Measurements from ENCODE around the gene ANKRD63. TPM values are rescaled to one million over a fixed set of nuclear protein-coding genes. Genes with fewer than 3 reads are reported as not detected.

ANKRD63 gene
- total and polyA plus RNA-seq, 2 of the 8 experiments (the other 6 are each of a cell fraction or from before 2014, with no cell fraction given) = 0.18 to 0.26 TPM

DNA sequence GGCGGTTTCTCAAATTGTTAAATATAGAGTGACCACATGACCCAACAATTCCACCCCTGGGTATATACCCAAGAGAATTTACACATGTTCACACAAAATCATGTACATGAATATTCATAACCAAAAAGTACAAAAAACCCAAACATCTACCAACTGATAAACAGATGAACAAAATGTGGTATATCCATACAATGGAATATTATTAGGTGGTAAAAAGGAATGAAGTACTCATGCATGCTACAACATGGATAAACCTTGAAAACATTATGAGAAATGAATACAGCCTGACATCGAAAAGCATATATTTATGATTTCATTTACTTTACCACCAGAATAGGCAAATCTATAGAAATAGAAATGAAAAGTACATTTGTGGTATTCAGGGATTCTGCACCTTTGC is 17.5 kb upstream of the ANKRD63 start:
- Histone ChIP-seq H4K5ac (ENCODE audit: insufficient read length, low read depth, low read length) (no peak overlapping the region), H3K23ac (ENCODE audit: insufficient read length) (no peak overlapping the region), H4K8ac (ENCODE audit: extremely low read depth, insufficient read depth, low read length) (no peak overlapping the region), H2BK5ac (ENCODE audit: low read depth, low read length) (no peak overlapping the region), H3K4me2 (ENCODE audit: insufficient read depth in 1 of 2, low read depth in 2 of 2, low read length in 2 of 2) (no peak overlapping the region), H3K4me1 (replicated peaks in 1 of 4; ENCODE audit: control insufficient read depth in 3 of 4, insufficient read depth in 4 of 4, low read length in 3 of 4) (peaks cover 0 to 20% (median 7%) of the 10 kb centered on the region in 4 experiments; a peak in 6 of 7 replicates), H3K36me3 (ENCODE audit: control insufficient read depth in 2 of 4, insufficient read depth in 4 of 4, low read length in 3 of 4) (no peaks in the 10 kb centered on the region), H2AK5ac (ENCODE audit: low read depth, low read length) (no peak overlapping the region), H3K4ac (replicated peaks; ENCODE audit: insufficient read length, low read depth, low read length) (no peak overlapping the region), H2BK120ac (replicated peaks; ENCODE audit: low read depth, low read length) (no peak overlapping the region), H2BK15ac (ENCODE audit: low read length) (no peak overlapping the region), H3K79me1 (ENCODE audit: low read depth, low read length) (no peaks in the 10 kb centered on the region), H3K27me3 (replicated peaks in 1 of 4; ENCODE audit: control insufficient read depth in 3 of 4, extremely low read depth in 1 of 4, insufficient read depth in 3 of 4, low read length in 3 of 4) (peaks cover 0 to 2% (median 0%) of the 10 kb centered on the region in 4 experiments; a peak in 2 of 7 replicates), H3K9me3 (ENCODE audit: insufficient read depth in 2 of 2, low read depth in 1 of 2, low read length in 1 of 2) (0 out of 4 replicates have a peak, but pooled peaks cover 0 to 3% of the 10 kb centered on the region in 2 experiments), H2BK20ac (ENCODE audit: low read length) (no peak overlapping the region), H3K56ac (replicated peaks; ENCODE audit: insufficient read length, low read depth, low read length) (no peak overlapping the region), H4K20me1 (replicated peaks in 1 of 2; ENCODE audit: control insufficient read depth in 1 of 2, insufficient read depth in 2 of 2, low read length in 2 of 2) (no peaks in the 10 kb centered on the region), H3K14ac (ENCODE audit: insufficient read length) (no peak overlapping the region), H3K9ac (replicated peaks in 1 of 4; ENCODE audit: extremely low read depth in 1 of 4, low read depth in 3 of 4, low read length in 3 of 4) (no peak overlapping the region), H3K23me2 (ENCODE audit: low read depth, low read length) (no peaks in the 10 kb centered on the region), H2AFZ (ENCODE audit: low read length) (no peak overlapping the region), H3K27ac (ENCODE audit: low read depth, low read length) (no peak overlapping the region), H3K18ac (ENCODE audit: extremely low read depth, low read length) (no peak overlapping the region), H2BK12ac (ENCODE audit: low read depth, low read length) (no peak overlapping the region), H3K4me3 (ENCODE audit: extremely low read depth in 1 of 4, insufficient read depth in 2 of 4, low read depth in 3 of 4, low read length in 4 of 4) (no peak overlapping the region), H3K79me2 (ENCODE audit: control insufficient read depth in 1 of 2, insufficient read depth in 2 of 2, low read length in 2 of 2) (no peaks in the 10 kb centered on the region), H4K91ac (replicated peaks; ENCODE audit: insufficient read length, low read length) (no peak overlapping the region)
- 0 out of 2 replicates have a peak, but pooled peaks have one; percentile 11 for TF ChIP-seq KDM1A (IDR thresholded peaks at IDR 0.05; ENCODE audit: borderline replicate concordance, low read length)
- no peak for TF ChIP-seq TCF12 (IDR thresholded peaks at IDR 0.05; ENCODE audit: low read depth, low read length)
- TF ChIP-seq HDAC2 (IDR thresholded peaks at IDR 0.05; ENCODE audit: borderline replicate concordance in 1 of 2, low read depth in 2 of 2, low read length in 2 of 2) = no peak
- TF ChIP-seq EZH2 (IDR thresholded peaks at IDR 0.05; ENCODE audit: low read depth, low read length, severe bottlenecking) = no peak
- CTCF ChIA-PET (ENCODE audit: partially characterized antibody) = interaction anchor here (1.8 to 23.9 kb wide), 7 partner anchors 10 to 255 kb away, joined by 6 to 584 read pairs (median 50); partner anchors contain the start of genes ANKRD63, CCDC9B and INAFM2
- WGBS, 2 experiments (ENCODE audit: extremely low coverage in 1 of 2, insufficient coverage in 1 of 2, insufficient read length in 1 of 2, insufficient replicate concordance in 2 of 2, low coverage in 1 of 2, low lambda C conversion rate in 2 of 2, missing lambda C conversion rate in 1 of 2) = 90% methylated on average over 2 of the region's 2 CpGs; no CpG with 5 or more reads in 1 of the 2 experiments
- FAIRE-seq (no peak), DNase-seq (ENCODE audit: low read depth in 1 of 2, low spot score in 2 of 2) (no peak)
- POLR2A ChIA-PET (ENCODE audit: partially characterized antibody) = interaction anchor here (1.3 to 3.0 kb wide), 3 partner anchors 9 to 38 kb away, joined by 4 to 46 read pairs (median 6); no protein-coding TSS in a partner anchor

Data from H1 (cell line).